Psoas muscle (tissue), 8 donors: ENCODE data around the gene ZFAND6. TPM values are rescaled to one million over a fixed set of nuclear protein-coding genes. Genes with fewer than 3 reads are reported as not detected.
"Not testable (repeated sequence)": the region's sequence is repeated elsewhere in the genome, so short reads cannot be mapped to it uniquely, and the experiment has no call there.

ENCODE experiments used
- ATAC-seq, 4 donors: fragments of 200-7000 bp; cut with Tn5 transposase; one replicate each; pipeline ENCODE4 v1.9.1; 2020; ENCODE audit warnings: moderate library complexity in 3 of 4, mild to moderate bottlenecking in 2 of 4
- DNase-seq, 2 donors: peaks; one replicate each; pipeline ENCODE4 v3.0.0-alpha.2; 2020
- H3K27ac ChIP-seq: fragments of 200-600 bp; one replicate; pipeline ENCODE4 v1.8.0; 2022
- H3K27me3 ChIP-seq, 3 donors: fragments of 200-600 bp in 1 of 3; one replicate each; pipeline versions ENCODE4 v1.6.1 to v1.8.0; 2013 to 2022; ENCODE audit warnings: low read length in 2 of 3, mild to moderate bottlenecking in 2 of 3, moderate library complexity in 1 of 3; ENCODE audit not compliant: insufficient read depth in 3 of 3
- H3K36me3 ChIP-seq, 2 donors: fragments of 200-600 bp in 1 of 2; one replicate each; pipeline versions ENCODE4 v1.6.1 to v1.8.0; 2013 to 2022; ENCODE audit warnings: low read depth in 1 of 2, mild to moderate bottlenecking in 1 of 2, moderate library complexity in 1 of 2; ENCODE audit not compliant: insufficient read depth in 1 of 2
- H3K4me1 ChIP-seq: fragments of 200-600 bp; one replicate; pipeline ENCODE4 v1.8.0; 2022
- H3K4me3 ChIP-seq: fragments of 200-600 bp; one replicate; pipeline ENCODE4 v1.8.0; 2022; ENCODE audit warnings: mild to moderate bottlenecking
- H3K9me3 ChIP-seq: fragments of 200-600 bp; one replicate; pipeline ENCODE4 v1.8.0; 2022
- CTCF ChIP-seq: fragments of 200-600 bp; IDR thresholded peaks from one replicate; pipeline ENCODE4 v1.8.0; 2022; ENCODE audit warnings: antibody characterized with exemption
- WGBS, 3 donors: extraction: QIAGEN DNeasy Blood & Tissue Kit; methylation state at CpG; one replicate each; pipeline versions ENCODE4 v1.1.6 to v1.1.7; 2013; 5-methylcytosine and 5-hydroxymethylcytosine counted together
- intact Hi-C, 2 donors: fragments of 100-400 bp; cut with DNase I; formaldehyde crosslinking; loops; one replicate each; pipeline versions ENCODE4 v1.11.0 to v1.14.2; 2022
- polyA plus RNA-seq, 3 donors: library from polyadenylated mRNA; stranded (reverse); fragments of 200-250 nt; gene quantifications; one replicate each; pipeline ENCODE4 v1.2.3, GENCODE V29; 2013
- total RNA-seq, 4 donors: library from RNA; stranded (reverse); fragmentation: NEBNext Ultra II Directional in 2 of 4; extraction: Animal tissue kit (Norgen Biotek cat#: 25700) in 2 of 4; gene quantifications; one replicate each; pipeline versions ENCODE4 v1.2.1 to v1.2.4, GENCODE V29; 2021 to 2023
- donor health status: healthy with polysubstance abuse.
- donor health status: DM: no; HTN: no; CAD: no; lungs with moderate emphysema.
- donor health status: Bipolar disorder and iron deficiency.
- donor health status: healthy.
- donor health status: DM: yes; HTN: yes; CAD: no.
- donor health status: DM: no; HTN: no; CAD: no.
- donor health status: DM: no; HTN: no; CAD: no.
- donor health status: DM: yes; HTN: yes; CAD: no.

Gene ZFAND6
- total and polyA plus RNA-seq, 7 donors: 66.3 to 125 (median 78.8) TPM

GRCh38 chr15:80154336-80154735 is 94.9 kb downstream of the ZFAND6 start:
- intact Hi-C loops: loop anchor here (5.0 to 10.0 kb wide), 3 partner anchors 72 to 257 kb away; partner anchors contain the start of genes MTHFS (in 1 of the 2) and ZFAND6 (in 1 of the 2)
- H3K36me3 ChIP-seq: peaks cover 0 to 18% of the 10 kb centered on the region in 2 donors
- 69 to 80% (median 69%) methylated on average over 6 of the region's 6 CpGs for WGBS, 3 donors
- peak overlapping the region; percentile 75 for H3K4me3 ChIP-seq
- peak overlapping the region; percentile 88 for H3K27ac ChIP-seq
- H3K27me3 ChIP-seq: no peaks in the 10 kb centered on the region
- TF ChIP-seq CTCF: no peak
- peak in 1 of 2 donors; percentile 71 for DNase-seq
- H3K9me3 ChIP-seq: no peaks in the 10 kb centered on the region
- ATAC-seq: no peak
- peaks cover 35% of the 10 kb centered on the region for H3K4me1 ChIP-seq

- peaks cover 35% of the 10 kb centered on the region for H3K4me1 ChIP-seq
- no peak for ATAC-seq
- H3K27me3 ChIP-seq: no peaks in the 10 kb centered on the region
- no peak for DNase-seq
- H3K9me3 ChIP-seq: no peaks in the 10 kb centered on the region
- H3K4me3 ChIP-seq: no peak overlapping the region
- H3K27ac ChIP-seq: no peak overlapping the region
- peaks cover 0 to 25% of the 10 kb centered on the region in 2 donors for H3K36me3 ChIP-seq
- 85 to 91% (median 89%) methylated on average over 5 of the region's 5 CpGs for WGBS, 3 donors
- TF ChIP-seq CTCF: no peak
- intact Hi-C loops: loop anchor here in 1 of 2 donors (10.0 kb wide), 1 partner anchor 100 kb away; the partner anchor contains the start of gene ZFAND6
Measured at GRCh38 chr15:80155001-80155377, 95.5 kb downstream of the ZFAND6 start.

- peaks cover 34% of the 10 kb centered on the region for H3K4me1 ChIP-seq
- WGBS, 3 donors: 78 to 86% (median 85%) methylated on average over 16 of the region's 16 CpGs
- H3K27ac ChIP-seq: not testable (repeated sequence)
Measured at GRCh38 chr15:80155378-80156175, 96.1 kb downstream of the ZFAND6 start.

GRCh38 chr15:80156176-80156720 is 96.8 kb downstream of the ZFAND6 start:
- intact Hi-C loops: loop anchor here in 1 of 2 donors (10.0 kb wide), 1 partner anchor 101 kb away; the partner anchor contains the start of gene ZFAND6
- no peak for TF ChIP-seq CTCF
- H3K27ac ChIP-seq: no peak overlapping the region
- peaks cover 0 to 36% of the 10 kb centered on the region in 2 donors for H3K36me3 ChIP-seq
- DNase-seq (no peak), ATAC-seq (no peak)
- H3K27me3 ChIP-seq: no peaks in the 10 kb centered on the region
- WGBS, 3 donors: 95 to 97% (median 96%) methylated on average over 8 of the region's 8 CpGs
- no peaks in the 10 kb centered on the region for H3K9me3 ChIP-seq
- peaks cover 30% of the 10 kb centered on the region for H3K4me1 ChIP-seq
- no peak overlapping the region for H3K4me3 ChIP-seq

More at GRCh38 chr15:80155378-80156175, 96.1 kb downstream of the ZFAND6 start:
- intact Hi-C loops: loop anchor here in 1 of 2 donors (10.0 kb wide), 1 partner anchor 101 kb away; the partner anchor contains the start of gene ZFAND6
- not testable (repeated sequence) for H3K4me3 ChIP-seq, H3K27me3 ChIP-seq, DNase-seq, ATAC-seq, H3K9me3 ChIP-seq
- H3K36me3 ChIP-seq: peaks cover 0 to 30% of the 10 kb centered on the region in 2 donors

- no peak for ATAC-seq
- intact Hi-C loops: loop anchor here in 1 of 2 donors (10.0 kb wide), 1 partner anchor 102 kb away; the partner anchor contains the start of gene ZFAND6
- Histone ChIP-seq H3K27ac (no peak overlapping the region), H3K4me1 (peaks cover 23% of the 10 kb centered on the region), H3K36me3 (peaks cover 0 to 46% of the 10 kb centered on the region in 2 donors), H3K9me3 (no peaks in the 10 kb centered on the region), H3K4me3 (no peak overlapping the region), H3K27me3 (no peaks in the 10 kb centered on the region)
- WGBS, 3 donors: 74 to 93% (median 90%) methylated on average over 5 of the region's 5 CpGs
- DNase-seq: no peak
- no peak for TF ChIP-seq CTCF
Measured at GRCh38 chr15:80157215-80157614, 97.7 kb downstream of the ZFAND6 start.
